ENCODE data around the gene CFAP46.

- TF ChIP-seq MXD4 (CRISPR knock-in tag; IDR thresholded peaks at IDR 0.05; ENCODE audit: borderline replicate concordance) (no peak), CTCF (IDR thresholded peaks at IDR 0.05) (no peak), E2F1 (CRISPR knock-in tag; IDR thresholded peaks at IDR 0.05) (no peak), MAX (CRISPR knock-in tag; IDR thresholded peaks at IDR 0.05) (no peak), FOXP1 (CRISPR knock-in tag; IDR thresholded peaks at IDR 0.05; ENCODE audit: borderline replicate concordance) (no peak), NFATC4 (CRISPR knock-in tag; IDR thresholded peaks at IDR 0.05) (no peak), ATF1 (CRISPR knock-in tag; IDR thresholded peaks at IDR 0.05) (no peak), TCF7 (CRISPR knock-in tag; IDR thresholded peaks at IDR 0.05; ENCODE audit: low read depth) (no peak), MLX (CRISPR knock-in tag; IDR thresholded peaks at IDR 0.05) (no peak), GABPB1 (CRISPR knock-in tag; IDR thresholded peaks at IDR 0.05) (no peak), NR1H2 (CRISPR knock-in tag; IDR thresholded peaks at IDR 0.05) (no peak), PRDM15 (CRISPR knock-in tag; IDR thresholded peaks at IDR 0.05) (no peak), FOXP4 (CRISPR knock-in tag; IDR thresholded peaks at IDR 0.05) (no peak)
Observed at GRCh38 chr10:132958883-132959558, 16.7 kb upstream of the CFAP46 start.
